22Rv1 (cell line): ENCODE measurements around the gene NFKBIZ.

Source experiments
- CTCF ChIP-seq: fragments of 450-650 bp; IDR thresholded peaks from 2 replicates; pipeline ENCODE4 v1.5.1; 2017; ENCODE audit warnings: mild to moderate bottlenecking
- ZFX ChIP-seq: fragments of 450-650 bp; IDR thresholded peaks from 2 replicates; pipeline ENCODE4 v1.6.1; 2017; ENCODE audit warnings: antibody characterized with exemption, borderline replicate concordance

DNA sequence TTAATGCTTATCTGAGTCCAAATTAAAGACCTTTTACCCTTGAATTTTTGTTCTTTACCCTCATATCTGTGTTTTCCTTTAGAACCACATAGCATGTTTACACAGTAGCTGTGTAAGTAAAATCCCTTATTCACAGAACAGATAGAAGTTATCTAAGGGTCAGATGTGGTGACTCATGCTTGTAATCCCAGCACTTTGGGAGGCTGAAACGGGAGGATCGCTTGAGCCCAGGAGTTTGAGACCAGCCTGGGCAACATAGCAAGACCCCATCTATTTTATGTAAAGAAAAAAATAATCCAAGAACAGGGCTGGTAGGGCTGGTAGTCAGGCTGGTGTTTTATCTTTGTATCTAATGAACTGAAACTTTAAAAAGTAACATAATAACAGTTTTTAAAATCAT lies 47.1 kb upstream of the NFKBIZ start:
- TF ChIP-seq CTCF (no peak), ZFX (no peak)
